HepG2 (cell line): ENCODE measurements around the gene BIRC6. TPM values are rescaled to one million over a fixed set of nuclear protein-coding genes. Genes with fewer than 3 reads are reported as not detected.

Source experiments
- CHCHD3 ChIP-seq: sonication (generic); formaldehyde crosslinking; IDR thresholded peaks from 2 replicates; pipeline ENCODE4 v1.8.0; 2022; ENCODE audit warnings: mild to moderate bottlenecking, missing genetic modification reagents, moderate library complexity
- FOXJ3 ChIP-seq: sonication (generic); formaldehyde crosslinking; IDR thresholded peaks from 2 replicates; pipeline ENCODE4 v1.4.0; 2020; ENCODE audit warnings: missing genetic modification reagents, mild to moderate bottlenecking, borderline replicate concordance
- GPN1 ChIP-seq: sonication (generic); formaldehyde crosslinking; IDR thresholded peaks from 2 replicates; pipeline ENCODE4 v1.5.1; 2020; ENCODE audit warnings: missing genetic modification reagents, borderline replicate concordance
- IKZF1 ChIP-seq: fragments of 450-650 bp; IDR thresholded peaks from 2 replicates; pipeline ENCODE4 v1.7.1; 2016
- IRF2 ChIP-seq: IDR thresholded peaks from 2 replicates; pipeline ENCODE4 v1.6.1; 2018; ENCODE audit warnings: missing genetic modification reagents, missing compliant biosample characterization
- POLR2A ChIP-seq, 2 experiments: IDR thresholded peaks; 2 replicates each; pipeline ENCODE4 v1.6.1; 2011; ENCODE audit warnings: low read depth in 2 of 2, low read length in 2 of 2, mild to moderate bottlenecking in 1 of 2, moderate library complexity in 1 of 2; ENCODE audit not compliant: insufficient read depth in 1 of 2
- RBFOX2 ChIP-seq: fragments of 200-400 bp; formaldehyde crosslinking; IDR thresholded peaks from 2 replicates; pipeline ENCODE4 v1.6.1; 2017; ENCODE audit warnings: low read depth, mild to moderate bottlenecking, low read length
- SMAD3 ChIP-seq: sonication (generic); formaldehyde crosslinking; IDR thresholded peaks from 2 replicates; pipeline ENCODE4 v1.4.0; 2020; ENCODE audit warnings: missing genetic modification reagents
- SMAD9 ChIP-seq: sonication (generic); formaldehyde crosslinking; IDR thresholded peaks from 2 replicates; pipeline ENCODE4 v1.5.1; 2020; ENCODE audit warnings: mild to moderate bottlenecking, missing genetic modification reagents
- TEAD2 ChIP-seq: sonication (generic); formaldehyde crosslinking; IDR thresholded peaks from 2 replicates; pipeline ENCODE4 v1.9.0; 2021; ENCODE audit warnings: missing genetic modification reagents
- YEATS2 ChIP-seq: sonication (generic); formaldehyde crosslinking; IDR thresholded peaks from 2 replicates; pipeline ENCODE4 v1.4.0; 2020; ENCODE audit warnings: missing genetic modification reagents, borderline replicate concordance
- ZBTB7A ChIP-seq: sonication (generic); formaldehyde crosslinking; IDR thresholded peaks from 2 replicates; pipeline ENCODE4 v1.8.0; 2022; ENCODE audit warnings: mild to moderate bottlenecking, missing genetic modification reagents
- ZNF124 ChIP-seq: sonication (generic); formaldehyde crosslinking; IDR thresholded peaks from 2 replicates; pipeline ENCODE4 v1.4.0; 2020; ENCODE audit warnings: missing genetic modification reagents
- ZNF569 ChIP-seq: sonication (generic); formaldehyde crosslinking; IDR thresholded peaks from 2 replicates; pipeline ENCODE4 v1.5.0; 2020; ENCODE audit warnings: mild to moderate bottlenecking, missing genetic modification reagents, moderate library complexity, borderline replicate concordance
- ZNF605 ChIP-seq: sonication (generic); formaldehyde crosslinking; IDR thresholded peaks from 2 replicates; pipeline ENCODE4 v1.8.0; 2022; ENCODE audit warnings: mild to moderate bottlenecking, missing genetic modification reagents
- polyA plus RNA-seq, 8 experiments: library from polyadenylated mRNA; depleted of rRNA in 3 of 8; stranded (reverse) in 7 of 8; unstranded in 1 of 8; fragments of >200 nt; fragmentation: Illumina TruSeq in 4 of 8; extraction: Trizol in 4 of 8; gene quantifications; 2 replicates each; pipeline versions ENCODE4 v1.2.1 to v1.2.3, GENCODE V29; 2011 to 2016; ENCODE audit warnings: low read depth in 4 of 8, missing spikeins in 1 of 8, mixed read lengths in 1 of 8; ENCODE audit not compliant: insufficient read depth in 1 of 8
- total RNA-seq, 5 experiments: library from RNA; depleted of rRNA; stranded (reverse); fragments of >200 nt; fragmentation: Illumina TruSeq; extraction: Trizol; gene quantifications; 2 replicates each; pipeline ENCODE4 v1.2.3, GENCODE V29; 2016; ENCODE audit warnings: low read depth in 1 of 5
- TF ChIP-seq, protein P1 (sequence below): sonication (generic); formaldehyde crosslinking; IDR thresholded peaks from 2 replicates; pipeline ENCODE4 v1.4.0; 2020; ENCODE audit warnings: mild to moderate bottlenecking, low read depth, missing genetic modification reagents
- TF ChIP-seq, protein P2 (sequence below), 2 experiments: sonication (generic) in 1 of 2; formaldehyde crosslinking in 1 of 2; IDR thresholded peaks; 2 replicates each; pipeline versions ENCODE4 v1.5.1 to v1.6.1; 2011 to 2020; ENCODE audit warnings: borderline replicate concordance in 1 of 2, low read depth in 1 of 2, low read length in 1 of 2, mild to moderate bottlenecking in 1 of 2, missing genetic modification reagents in 1 of 2, moderate library complexity in 1 of 2
- TF ChIP-seq, protein P3 (sequence below): sonication (generic); formaldehyde crosslinking; IDR thresholded peaks from 2 replicates; pipeline ENCODE4 v1.4.0; 2020; ENCODE audit warnings: missing genetic modification reagents
- TF ChIP-seq, protein P4 (sequence below): sonication (generic); formaldehyde crosslinking; IDR thresholded peaks from 2 replicates; pipeline ENCODE4 v1.8.1; 2023; ENCODE audit warnings: mild to moderate bottlenecking, missing genetic modification reagents
- TF ChIP-seq, protein P5 (sequence below): sonication (generic); formaldehyde crosslinking; conservative IDR thresholded peaks from 2 replicates; pipeline ENCODE4 v1.4.0; 2020; ENCODE audit warnings: missing genetic modification reagents

Gene BIRC6
- total and polyA plus RNA-seq, 2 of the 13 experiments (the other 11 are each of a cell fraction or from before 2014, with no cell fraction given): 65.6 to 120 TPM

DNA sequence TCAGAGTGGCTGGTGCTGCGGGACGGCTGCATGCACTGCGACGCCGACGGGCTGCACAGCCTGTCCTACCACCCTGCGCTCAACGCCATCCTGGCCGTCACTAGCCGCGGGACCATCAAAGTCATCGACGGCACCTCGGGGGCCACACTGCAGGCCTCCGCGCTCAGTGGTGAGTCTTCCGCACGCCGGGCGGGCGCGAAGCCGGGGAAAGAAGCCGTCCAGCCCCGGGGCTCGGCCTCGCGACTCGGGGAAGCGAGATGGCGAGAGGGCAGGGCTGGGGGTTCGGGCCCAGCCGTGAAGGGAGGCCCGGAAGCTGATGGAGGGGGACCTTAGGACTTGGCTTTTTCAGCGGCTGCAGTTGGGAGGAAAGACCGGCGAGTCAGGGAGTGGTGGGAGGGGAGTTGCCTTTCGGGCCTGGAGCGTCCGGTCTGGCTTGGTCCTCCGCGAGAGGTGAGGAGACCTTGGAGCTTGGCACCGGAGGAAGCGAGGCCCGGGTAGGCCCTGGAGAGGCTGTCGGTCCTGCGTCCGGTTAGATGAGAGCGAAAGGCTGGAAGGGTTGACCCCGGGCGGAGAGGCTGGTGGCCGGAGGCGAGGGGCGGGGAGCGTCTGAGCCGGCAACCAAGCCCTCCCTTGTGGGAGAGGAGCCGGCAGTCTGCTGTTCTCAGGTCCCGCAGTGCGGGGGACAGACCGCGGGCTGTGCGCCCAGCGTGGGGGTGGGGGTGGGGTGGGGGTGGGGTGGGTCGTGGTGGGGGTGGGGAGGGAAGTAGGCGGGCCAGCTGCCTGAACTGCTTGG, 691 bp downstream of the BIRC6 start (continued):
- TF ChIP-seq, protein P1, sequence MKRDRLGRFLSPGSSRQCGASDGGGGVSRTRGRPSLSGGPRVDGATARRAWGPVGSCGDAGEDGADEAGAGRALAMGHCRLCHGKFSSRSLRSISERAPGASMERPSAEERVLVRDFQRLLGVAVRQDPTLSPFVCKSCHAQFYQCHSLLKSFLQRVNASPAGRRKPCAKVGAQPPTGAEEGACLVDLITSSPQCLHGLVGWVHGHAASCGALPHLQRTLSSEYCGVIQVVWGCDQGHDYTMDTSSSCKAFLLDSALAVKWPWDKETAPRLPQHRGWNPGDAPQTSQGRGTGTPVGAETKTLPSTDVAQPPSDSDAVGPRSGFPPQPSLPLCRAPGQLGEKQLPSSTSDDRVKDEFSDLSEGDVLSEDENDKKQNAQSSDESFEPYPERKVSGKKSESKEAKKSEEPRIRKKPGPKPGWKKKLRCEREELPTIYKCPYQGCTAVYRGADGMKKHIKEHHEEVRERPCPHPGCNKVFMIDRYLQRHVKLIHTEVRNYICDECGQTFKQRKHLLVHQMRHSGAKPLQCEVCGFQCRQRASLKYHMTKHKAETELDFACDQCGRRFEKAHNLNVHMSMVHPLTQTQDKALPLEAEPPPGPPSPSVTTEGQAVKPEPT: peak; percentile 96
- TF ChIP-seq RBFOX2 (peak; percentile 69), ZNF124 (CRISPR knock-in tag) (no peak; the same call in 1 of the 2 replicates), CHCHD3 (CRISPR knock-in tag) (no peak), ZNF605 (CRISPR knock-in tag) (no peak), SMAD3 (no peak), YEATS2 (0 out of 2 replicates have a peak, but pooled peaks have one; percentile 6), POLR2A (IDR thresholded peaks at IDR 0.05; ENCODE audit: insufficient read depth in 1 of 2, low read depth in 2 of 2, low read length in 2 of 2) (peak; percentile 9 to 49; a peak in 1 of 4 replicates), IKZF1 (no peak), FOXJ3 (CRISPR knock-in tag) (0 out of 2 replicates have a peak, but pooled peaks have one; percentile 10), ZBTB7A (no peak), TEAD2 (CRISPR knock-in tag) (no peak), GPN1 (0 out of 2 replicates have a peak, but pooled peaks have one; percentile 30), SMAD9 (CRISPR knock-in tag) (no peak), ZNF569 (0 out of 2 replicates have a peak, but pooled peaks have one; percentile 67), IRF2 (no peak; the same call in 1 of the 2 replicates)
- TF ChIP-seq, protein P2, sequence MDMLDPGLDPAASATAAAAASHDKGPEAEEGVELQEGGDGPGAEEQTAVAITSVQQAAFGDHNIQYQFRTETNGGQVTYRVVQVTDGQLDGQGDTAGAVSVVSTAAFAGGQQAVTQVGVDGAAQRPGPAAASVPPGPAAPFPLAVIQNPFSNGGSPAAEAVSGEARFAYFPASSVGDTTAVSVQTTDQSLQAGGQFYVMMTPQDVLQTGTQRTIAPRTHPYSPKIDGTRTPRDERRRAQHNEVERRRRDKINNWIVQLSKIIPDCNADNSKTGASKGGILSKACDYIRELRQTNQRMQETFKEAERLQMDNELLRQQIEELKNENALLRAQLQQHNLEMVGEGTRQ (IDR thresholded peaks at IDR 0.05; ENCODE audit: low read depth, low read length): no peak
- TF ChIP-seq, protein P2 (CRISPR knock-in tag; IDR thresholded peaks at IDR 0.05; ENCODE audit: borderline replicate concordance): no peak
- TF ChIP-seq, protein P3, sequence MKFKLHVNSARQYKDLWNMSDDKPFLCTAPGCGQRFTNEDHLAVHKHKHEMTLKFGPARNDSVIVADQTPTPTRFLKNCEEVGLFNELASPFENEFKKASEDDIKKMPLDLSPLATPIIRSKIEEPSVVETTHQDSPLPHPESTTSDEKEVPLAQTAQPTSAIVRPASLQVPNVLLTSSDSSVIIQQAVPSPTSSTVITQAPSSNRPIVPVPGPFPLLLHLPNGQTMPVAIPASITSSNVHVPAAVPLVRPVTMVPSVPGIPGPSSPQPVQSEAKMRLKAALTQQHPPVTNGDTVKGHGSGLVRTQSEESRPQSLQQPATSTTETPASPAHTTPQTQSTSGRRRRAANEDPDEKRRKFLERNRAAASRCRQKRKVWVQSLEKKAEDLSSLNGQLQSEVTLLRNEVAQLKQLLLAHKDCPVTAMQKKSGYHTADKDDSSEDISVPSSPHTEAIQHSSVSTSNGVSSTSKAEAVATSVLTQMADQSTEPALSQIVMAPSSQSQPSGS (CRISPR knock-in tag): no peak
- TF ChIP-seq, protein P4, sequence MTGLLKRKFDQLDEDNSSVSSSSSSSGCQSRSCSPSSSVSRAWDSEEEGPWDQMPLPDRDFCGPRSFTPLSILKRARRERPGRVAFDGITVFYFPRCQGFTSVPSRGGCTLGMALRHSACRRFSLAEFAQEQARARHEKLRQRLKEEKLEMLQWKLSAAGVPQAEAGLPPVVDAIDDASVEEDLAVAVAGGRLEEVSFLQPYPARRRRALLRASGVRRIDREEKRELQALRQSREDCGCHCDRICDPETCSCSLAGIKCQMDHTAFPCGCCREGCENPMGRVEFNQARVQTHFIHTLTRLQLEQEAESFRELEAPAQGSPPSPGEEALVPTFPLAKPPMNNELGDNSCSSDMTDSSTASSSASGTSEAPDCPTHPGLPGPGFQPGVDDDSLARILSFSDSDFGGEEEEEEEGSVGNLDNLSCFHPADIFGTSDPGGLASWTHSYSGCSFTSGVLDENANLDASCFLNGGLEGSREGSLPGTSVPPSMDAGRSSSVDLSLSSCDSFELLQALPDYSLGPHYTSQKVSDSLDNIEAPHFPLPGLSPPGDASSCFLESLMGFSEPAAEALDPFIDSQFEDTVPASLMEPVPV (CRISPR knock-in tag): no peak
- TF ChIP-seq, protein P5, sequence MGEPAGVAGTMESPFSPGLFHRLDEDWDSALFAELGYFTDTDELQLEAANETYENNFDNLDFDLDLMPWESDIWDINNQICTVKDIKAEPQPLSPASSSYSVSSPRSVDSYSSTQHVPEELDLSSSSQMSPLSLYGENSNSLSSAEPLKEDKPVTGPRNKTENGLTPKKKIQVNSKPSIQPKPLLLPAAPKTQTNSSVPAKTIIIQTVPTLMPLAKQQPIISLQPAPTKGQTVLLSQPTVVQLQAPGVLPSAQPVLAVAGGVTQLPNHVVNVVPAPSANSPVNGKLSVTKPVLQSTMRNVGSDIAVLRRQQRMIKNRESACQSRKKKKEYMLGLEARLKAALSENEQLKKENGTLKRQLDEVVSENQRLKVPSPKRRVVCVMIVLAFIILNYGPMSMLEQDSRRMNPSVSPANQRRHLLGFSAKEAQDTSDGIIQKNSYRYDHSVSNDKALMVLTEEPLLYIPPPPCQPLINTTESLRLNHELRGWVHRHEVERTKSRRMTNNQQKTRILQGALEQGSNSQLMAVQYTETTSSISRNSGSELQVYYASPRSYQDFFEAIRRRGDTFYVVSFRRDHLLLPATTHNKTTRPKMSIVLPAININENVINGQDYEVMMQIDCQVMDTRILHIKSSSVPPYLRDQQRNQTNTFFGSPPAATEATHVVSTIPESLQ (CRISPR knock-in tag): no peak
